Transverse colon (tissue), 3 donors: ENCODE measurements around the gene FERMT3.

Experiments used
- EP300 ChIP-seq: sonication (generic); formaldehyde crosslinking; IDR thresholded peaks from one replicate; pipeline ENCODE4 v1.6.1; 2017; ENCODE audit warnings: antibody characterized with exemption, low read depth
- POLR2A ChIP-seq: fragments of 450-650 bp; IDR thresholded peaks from one replicate; pipeline ENCODE4 v1.6.1; 2016; ENCODE audit warnings: antibody characterized with exemption, mild to moderate bottlenecking, moderate library complexity
- TF ChIP-seq, protein P1 (sequence below), 5 experiments: fragments of 200-600 bp in 3 of 5; fragments of 450-650 bp in 2 of 5; sonication (generic) in 3 of 5; IDR thresholded peaks; 1 replicate in 2 of 5; 2 replicates in 3 of 5; pipeline ENCODE4 v1.5.1; 2016 to 2017; ENCODE audit warnings: antibody characterized with exemption in 5 of 5, inconsistent platforms in 3 of 5, mild to moderate bottlenecking in 2 of 5, moderate library complexity in 1 of 5

DNA sequence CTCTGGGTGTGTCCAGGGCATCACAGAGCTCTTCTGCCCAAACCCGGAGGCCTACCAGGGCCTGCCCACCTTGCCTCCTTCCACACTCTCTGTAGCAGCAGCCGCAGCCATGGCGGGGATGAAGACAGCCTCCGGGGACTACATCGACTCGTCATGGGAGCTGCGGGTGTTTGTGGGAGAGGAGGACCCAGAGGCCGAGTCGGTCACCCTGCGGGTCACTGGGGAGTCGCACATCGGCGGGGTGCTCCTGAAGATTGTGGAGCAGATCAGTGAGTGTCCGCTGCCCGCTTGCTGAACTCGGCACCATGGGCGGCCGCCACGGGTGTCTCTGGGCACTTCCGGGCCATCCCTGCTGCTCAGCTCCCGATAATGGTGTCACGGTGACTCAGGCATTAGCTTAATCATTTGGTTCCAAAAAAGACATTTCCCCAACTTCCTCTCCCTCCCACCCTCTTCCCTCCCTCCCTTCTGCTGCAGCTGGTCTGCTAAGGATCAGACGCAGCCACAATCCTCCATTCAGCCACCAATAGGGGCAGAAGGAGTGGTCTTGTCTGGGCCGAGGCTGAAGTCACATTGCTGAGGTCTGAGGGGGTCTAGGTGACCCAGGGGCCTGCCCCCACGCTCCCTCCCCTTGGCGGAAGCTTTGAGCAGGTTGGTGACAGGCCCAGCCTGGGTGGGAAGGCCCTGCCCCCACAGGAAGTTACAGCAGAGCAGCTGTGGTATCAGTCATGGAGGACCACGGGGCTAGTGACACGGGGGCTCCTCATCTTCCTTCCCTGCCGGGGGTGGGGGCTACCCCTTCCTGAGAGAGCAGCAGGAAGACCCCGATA lies 950 bp downstream of the FERMT3 start:
- TF ChIP-seq, protein P1, sequence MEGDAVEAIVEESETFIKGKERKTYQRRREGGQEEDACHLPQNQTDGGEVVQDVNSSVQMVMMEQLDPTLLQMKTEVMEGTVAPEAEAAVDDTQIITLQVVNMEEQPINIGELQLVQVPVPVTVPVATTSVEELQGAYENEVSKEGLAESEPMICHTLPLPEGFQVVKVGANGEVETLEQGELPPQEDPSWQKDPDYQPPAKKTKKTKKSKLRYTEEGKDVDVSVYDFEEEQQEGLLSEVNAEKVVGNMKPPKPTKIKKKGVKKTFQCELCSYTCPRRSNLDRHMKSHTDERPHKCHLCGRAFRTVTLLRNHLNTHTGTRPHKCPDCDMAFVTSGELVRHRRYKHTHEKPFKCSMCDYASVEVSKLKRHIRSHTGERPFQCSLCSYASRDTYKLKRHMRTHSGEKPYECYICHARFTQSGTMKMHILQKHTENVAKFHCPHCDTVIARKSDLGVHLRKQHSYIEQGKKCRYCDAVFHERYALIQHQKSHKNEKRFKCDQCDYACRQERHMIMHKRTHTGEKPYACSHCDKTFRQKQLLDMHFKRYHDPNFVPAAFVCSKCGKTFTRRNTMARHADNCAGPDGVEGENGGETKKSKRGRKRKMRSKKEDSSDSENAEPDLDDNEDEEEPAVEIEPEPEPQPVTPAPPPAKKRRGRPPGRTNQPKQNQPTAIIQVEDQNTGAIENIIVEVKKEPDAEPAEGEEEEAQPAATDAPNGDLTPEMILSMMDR (IDR thresholded peaks at IDR 0.05): no peak
- peak; percentile 21 for TF ChIP-seq POLR2A
- TF ChIP-seq EP300: no peak
